ENCODE measurements around the gene TFDP2.
"Not testable (repeated sequence)": the region's sequence is repeated elsewhere in the genome, so short reads cannot be mapped to it uniquely, and the experiment has no call there.

The TFDP2 gene

DNA sequence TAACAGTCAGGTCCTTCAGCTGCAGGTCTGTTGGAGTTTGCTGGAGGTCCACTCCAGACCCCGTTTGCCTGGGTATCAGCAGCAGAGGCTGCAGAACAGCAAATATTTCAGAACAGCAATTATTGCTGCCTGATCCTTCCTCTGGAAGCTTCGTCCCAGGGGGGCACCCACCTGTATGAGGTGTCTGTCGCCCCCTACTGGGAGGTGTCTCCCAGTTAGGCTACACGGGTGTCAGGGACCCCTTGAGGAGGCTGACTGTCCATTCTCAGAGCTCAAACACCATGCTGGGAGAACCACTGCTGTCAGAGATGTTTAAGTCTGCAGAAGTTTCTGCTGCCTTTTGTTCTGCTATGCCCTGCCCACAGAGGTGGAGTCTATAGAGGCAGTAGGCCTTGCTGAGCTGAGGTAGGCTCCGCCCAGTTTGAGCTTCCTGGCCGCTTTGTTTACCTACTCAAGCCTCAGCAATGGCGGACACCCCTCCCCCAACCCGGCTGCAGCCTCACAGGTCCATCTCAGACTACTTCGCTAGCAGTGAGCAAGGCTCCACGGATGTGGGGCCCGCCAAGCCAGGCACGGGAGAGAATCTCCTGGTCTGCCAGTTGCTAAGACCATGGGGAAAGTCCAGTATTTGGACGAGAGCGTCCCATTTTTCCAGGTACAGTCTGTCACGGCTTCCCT lies 8.6 kb downstream of the TFDP2 start:
- not testable (repeated sequence) for H3K4me3 ChIP-seq (ENCODE audit: insufficient read depth in 1 of 2, low read depth in 1 of 2, low read length in 2 of 2); H3K9me3 ChIP-seq (ENCODE audit: control insufficient read depth, low read length); H2BK15ac ChIP-seq (ENCODE audit: low read depth, poor library complexity, severe bottlenecking); H4K8ac ChIP-seq (ENCODE audit: low read length); H3K79me1 ChIP-seq (replicated peaks; ENCODE audit: low read length, poor library complexity, severe bottlenecking); H2BK120ac ChIP-seq (ENCODE audit: low read depth, low read length); H3K27ac ChIP-seq (ENCODE audit: low read length, poor library complexity, severe bottlenecking); H3K14ac ChIP-seq (ENCODE audit: low read length in 2 of 2); H2BK5ac ChIP-seq (ENCODE audit: low read depth, low read length, poor library complexity, severe bottlenecking); H3K4me1 ChIP-seq (ENCODE audit: control insufficient read depth, insufficient read depth, low read depth, low read length); H3K18ac ChIP-seq (ENCODE audit: low read depth in 1 of 2, low read length in 2 of 2); H3K27me3 ChIP-seq (ENCODE audit: control insufficient read depth in 1 of 2, insufficient read depth in 1 of 2, low read length in 2 of 2); H3K36me3 ChIP-seq (ENCODE audit: control insufficient read depth in 1 of 2, insufficient read depth in 2 of 2, low read depth in 1 of 2, low read length in 2 of 2); H3K9ac ChIP-seq (ENCODE audit: low read length); H2BK12ac ChIP-seq (ENCODE audit: low read length in 2 of 2); H3K23ac ChIP-seq (ENCODE audit: low read length in 2 of 2); H4K91ac ChIP-seq (ENCODE audit: low read length); H2AK5ac ChIP-seq (ENCODE audit: low read length, severe bottlenecking); H3K4ac ChIP-seq (ENCODE audit: low read depth in 1 of 2, low read length in 2 of 2); H2AFZ ChIP-seq (ENCODE audit: low read depth, low read length); H3K4me2 ChIP-seq (ENCODE audit: low read length, poor library complexity, severe bottlenecking); DNase-seq
- WGBS = 91% methylated on average over 15 of the region's 15 CpGs

- H3K36me3 ChIP-seq (ENCODE audit: control insufficient read depth in 1 of 2, insufficient read depth in 2 of 2, low read depth in 1 of 2, low read length in 2 of 2) = not testable (repeated sequence)
Observed at GRCh38 chr3:142137089-142137488, 12.3 kb downstream of the TFDP2 start.

DNA sequence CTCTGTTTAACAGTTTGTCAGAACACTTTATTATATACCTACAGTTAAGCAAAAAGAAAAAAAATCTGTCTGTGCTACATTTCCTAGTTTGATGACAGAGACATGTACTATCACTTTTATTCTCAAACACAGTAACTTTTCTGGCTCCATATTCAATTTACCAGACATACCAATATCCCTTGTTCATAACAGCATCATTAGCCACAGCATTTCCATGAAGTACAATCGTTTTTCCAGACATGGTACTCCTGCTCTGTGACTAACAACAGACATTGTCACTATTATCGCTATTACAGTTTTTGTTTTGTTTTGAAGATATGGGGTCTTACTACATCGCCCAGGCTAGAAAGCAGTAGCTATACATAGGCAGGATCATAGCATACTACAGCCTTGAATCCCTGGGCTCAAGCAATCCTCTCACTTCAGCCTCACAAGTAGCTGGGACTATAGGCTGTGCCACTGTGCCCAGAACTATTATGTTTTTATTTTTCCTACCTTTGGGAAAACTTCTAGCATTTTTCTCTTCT lies 14.5 kb downstream of the TFDP2 start:
- no peak overlapping the region for H3K4me3 ChIP-seq (ENCODE audit: insufficient read depth in 1 of 2, low read depth in 1 of 2, low read length in 2 of 2)
- no peaks in the 10 kb centered on the region for H3K9me3 ChIP-seq (ENCODE audit: control insufficient read depth, low read length)
- no peak overlapping the region for H3K23ac ChIP-seq (ENCODE audit: low read length in 2 of 2)
- H2AFZ ChIP-seq (ENCODE audit: low read depth, low read length) = no peak overlapping the region
- H3K27me3 ChIP-seq (ENCODE audit: control insufficient read depth in 1 of 2, insufficient read depth in 1 of 2, low read length in 2 of 2) = no peaks in the 10 kb centered on the region
- H3K14ac ChIP-seq (ENCODE audit: low read length in 2 of 2) = no peak overlapping the region
- no peak overlapping the region for H2BK5ac ChIP-seq (ENCODE audit: low read depth, low read length, poor library complexity, severe bottlenecking)
- H3K27ac ChIP-seq (ENCODE audit: low read length, poor library complexity, severe bottlenecking) = no peak overlapping the region
- no peak overlapping the region for H4K91ac ChIP-seq (ENCODE audit: low read length)
- no peak for DNase-seq
- no peaks in the 10 kb centered on the region for H3K4me1 ChIP-seq (ENCODE audit: control insufficient read depth, insufficient read depth, low read depth, low read length)
- H3K18ac ChIP-seq (ENCODE audit: low read depth in 1 of 2, low read length in 2 of 2) = no peak overlapping the region
- H3K4me2 ChIP-seq (ENCODE audit: low read length, poor library complexity, severe bottlenecking) = no peak overlapping the region
- H3K9ac ChIP-seq (ENCODE audit: low read length) = no peak overlapping the region
- H2BK12ac ChIP-seq (ENCODE audit: low read length in 2 of 2) = no peak overlapping the region
- no peak overlapping the region for H3K4ac ChIP-seq (ENCODE audit: low read depth in 1 of 2, low read length in 2 of 2)
- no peak overlapping the region for H2AK5ac ChIP-seq (ENCODE audit: low read length, severe bottlenecking)
- WGBS = 66% methylated on average over 2 of the region's 3 CpGs
- no peaks in the 10 kb centered on the region for H3K36me3 ChIP-seq (ENCODE audit: control insufficient read depth in 1 of 2, insufficient read depth in 2 of 2, low read depth in 1 of 2, low read length in 2 of 2)
- H4K8ac ChIP-seq (ENCODE audit: low read length) = no peak overlapping the region
- H2BK120ac ChIP-seq (ENCODE audit: low read depth, low read length) = no peak overlapping the region
- no peak overlapping the region for H2BK15ac ChIP-seq (ENCODE audit: low read depth, poor library complexity, severe bottlenecking)
- H3K79me1 ChIP-seq (replicated peaks; ENCODE audit: low read length, poor library complexity, severe bottlenecking) = peaks cover 3% of the 10 kb centered on the region

More at GRCh38 chr3:142137089-142137488, 12.3 kb downstream of the TFDP2 start:
- not testable (repeated sequence) for H2BK15ac ChIP-seq (ENCODE audit: low read depth, poor library complexity, severe bottlenecking); H2BK5ac ChIP-seq (ENCODE audit: low read depth, low read length, poor library complexity, severe bottlenecking); H3K18ac ChIP-seq (ENCODE audit: low read depth in 1 of 2, low read length in 2 of 2); H3K4me3 ChIP-seq (ENCODE audit: insufficient read depth in 1 of 2, low read depth in 1 of 2, low read length in 2 of 2); H3K4me2 ChIP-seq (ENCODE audit: low read length, poor library complexity, severe bottlenecking); DNase-seq; H3K23ac ChIP-seq (ENCODE audit: low read length in 2 of 2); H3K9ac ChIP-seq (ENCODE audit: low read length); H3K79me1 ChIP-seq (replicated peaks; ENCODE audit: low read length, poor library complexity, severe bottlenecking); H2AFZ ChIP-seq (ENCODE audit: low read depth, low read length); H3K27me3 ChIP-seq (ENCODE audit: control insufficient read depth in 1 of 2, insufficient read depth in 1 of 2, low read length in 2 of 2); H3K14ac ChIP-seq (ENCODE audit: low read length in 2 of 2); H4K91ac ChIP-seq (ENCODE audit: low read length); H3K9me3 ChIP-seq (ENCODE audit: control insufficient read depth, low read length); H3K4me1 ChIP-seq (ENCODE audit: control insufficient read depth, insufficient read depth, low read depth, low read length); H4K8ac ChIP-seq (ENCODE audit: low read length); H2AK5ac ChIP-seq (ENCODE audit: low read length, severe bottlenecking); H3K4ac ChIP-seq (ENCODE audit: low read depth in 1 of 2, low read length in 2 of 2); H2BK12ac ChIP-seq (ENCODE audit: low read length in 2 of 2); H3K27ac ChIP-seq (ENCODE audit: low read length, poor library complexity, severe bottlenecking); H2BK120ac ChIP-seq (ENCODE audit: low read depth, low read length)
- WGBS = 100% methylated on average over 1 of the region's 2 CpGs

DNA sequence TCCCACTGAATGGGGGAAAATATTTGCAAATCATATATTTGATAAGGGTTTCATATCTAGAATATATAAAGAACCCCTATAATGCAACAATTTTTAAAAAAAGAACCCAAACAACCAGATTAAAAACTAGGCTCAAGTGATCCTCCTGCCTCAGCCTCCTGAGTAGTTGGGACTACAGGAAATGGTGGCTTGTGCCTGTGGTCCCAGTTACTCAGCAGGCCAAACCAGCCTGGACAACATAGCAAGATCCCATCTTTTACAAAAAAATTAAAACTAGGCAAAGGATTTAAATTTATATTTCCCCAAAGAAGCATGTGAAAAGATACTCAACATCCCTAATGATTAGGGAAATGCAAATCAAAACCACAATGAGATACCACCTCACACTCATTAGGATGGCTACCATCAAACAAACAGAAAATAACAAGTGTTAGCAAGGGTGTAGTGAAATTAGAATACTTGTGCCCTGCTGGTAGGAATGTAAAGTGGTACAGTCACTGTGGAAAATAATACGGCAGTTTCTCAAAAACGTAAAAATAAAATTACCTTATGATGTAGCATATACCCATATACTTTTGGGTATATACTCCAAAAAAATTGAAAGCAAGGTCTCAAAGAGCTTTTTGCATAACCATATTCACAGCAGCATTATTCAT lies 19.7 kb downstream of the TFDP2 start:
- Histone ChIP-seq H4K91ac (ENCODE audit: low read length) (no peak overlapping the region), H3K4me3 (ENCODE audit: insufficient read depth in 1 of 2, low read depth in 1 of 2, low read length in 2 of 2) (no peak overlapping the region), H3K36me3 (ENCODE audit: control insufficient read depth in 1 of 2, insufficient read depth in 2 of 2, low read depth in 1 of 2, low read length in 2 of 2) (no peaks in the 10 kb centered on the region), H2BK120ac (ENCODE audit: low read depth, low read length) (no peak overlapping the region), H4K8ac (ENCODE audit: low read length) (no peak overlapping the region), H3K4ac (ENCODE audit: low read depth in 1 of 2, low read length in 2 of 2) (no peak overlapping the region), H3K9ac (ENCODE audit: low read length) (no peak overlapping the region), H3K4me1 (ENCODE audit: control insufficient read depth, insufficient read depth, low read depth, low read length) (no peaks in the 10 kb centered on the region), H3K79me1 (replicated peaks; ENCODE audit: low read length, poor library complexity, severe bottlenecking) (peaks cover 3% of the 10 kb centered on the region), H3K23ac (ENCODE audit: low read length in 2 of 2) (no peak overlapping the region), H3K14ac (ENCODE audit: low read length in 2 of 2) (no peak overlapping the region), H3K27me3 (ENCODE audit: control insufficient read depth in 1 of 2, insufficient read depth in 1 of 2, low read length in 2 of 2) (no peaks in the 10 kb centered on the region), H3K27ac (ENCODE audit: low read length, poor library complexity, severe bottlenecking) (no peak overlapping the region), H2BK15ac (ENCODE audit: low read depth, poor library complexity, severe bottlenecking) (no peak overlapping the region), H2BK5ac (ENCODE audit: low read depth, low read length, poor library complexity, severe bottlenecking) (no peak overlapping the region), H3K9me3 (ENCODE audit: control insufficient read depth, low read length) (no peaks in the 10 kb centered on the region), H3K18ac (ENCODE audit: low read depth in 1 of 2, low read length in 2 of 2) (no peak overlapping the region), H3K4me2 (ENCODE audit: low read length, poor library complexity, severe bottlenecking) (no peak overlapping the region), H2BK12ac (ENCODE audit: low read length in 2 of 2) (no peak overlapping the region), H2AFZ (ENCODE audit: low read depth, low read length) (no peak overlapping the region), H2AK5ac (ENCODE audit: low read length, severe bottlenecking) (no peak overlapping the region)
- no peak for DNase-seq
- no CpG with 5 or more reads among the region's 2 CpGs for WGBS
